ENCODE measurements around the gene CRADD.

CRADD gene

DNA sequence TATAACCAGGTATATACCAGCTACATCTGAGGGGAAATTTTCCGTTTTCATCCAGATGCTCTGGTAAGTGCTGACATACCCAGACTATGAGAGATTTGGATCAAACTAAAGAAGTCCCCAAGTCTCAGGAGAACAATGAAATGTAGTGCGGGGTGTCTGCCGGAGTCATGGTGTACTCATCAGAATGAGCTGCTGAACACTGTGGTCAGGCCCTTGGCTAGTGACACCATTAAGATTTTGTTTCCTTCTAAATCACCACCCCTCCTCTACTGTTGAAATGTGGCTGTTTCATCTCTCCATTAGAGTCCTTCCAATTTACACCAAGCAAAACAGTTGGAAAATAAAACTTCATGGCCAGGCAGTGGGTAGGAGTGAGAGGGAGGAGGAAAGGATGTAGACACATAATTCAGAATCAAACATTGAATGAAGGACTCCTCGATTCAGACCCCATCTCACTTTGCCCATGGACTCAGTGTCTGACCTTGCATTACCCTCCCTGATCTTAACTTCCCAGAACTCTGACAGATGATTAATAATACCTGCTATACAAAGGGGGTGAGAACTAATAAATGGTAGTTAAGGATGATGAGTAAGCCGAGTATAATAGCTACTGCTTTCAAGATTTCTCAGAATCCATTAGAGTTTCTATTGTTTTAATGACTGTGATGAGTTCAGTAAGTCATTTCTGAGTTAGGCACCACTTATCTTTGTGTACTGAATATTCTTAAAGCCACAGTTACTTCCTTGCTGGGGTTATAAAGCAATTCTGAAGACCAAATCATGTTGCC, 127.4 kb downstream of the CRADD start:
- TF ChIP-seq CTCF (IDR thresholded peaks at IDR 0.05): no peak
- peak overlapping the region; percentile 67 for H2AFZ ChIP-seq
- H3K9me3 ChIP-seq (ENCODE audit: control insufficient read depth, low read length): no peaks in the 10 kb centered on the region
- no peak overlapping the region for H3K9ac ChIP-seq
- H3K27me3 ChIP-seq (ENCODE audit: control insufficient read depth, insufficient read depth, low read length): no peaks in the 10 kb centered on the region
- H3K4me3 ChIP-seq (ENCODE audit: low read depth, low read length): no peak overlapping the region
- peak overlapping the region; percentile 96 for H3K27ac ChIP-seq
- H3K79me2 ChIP-seq: peaks cover 10% of the 10 kb centered on the region
- peaks cover 51% of the 10 kb centered on the region for H3K4me1 ChIP-seq
- H3K36me3 ChIP-seq (ENCODE audit: control insufficient read depth, insufficient read depth, low read length): no peaks in the 10 kb centered on the region
- H3K4me2 ChIP-seq (ENCODE audit: low read length): no peak overlapping the region

- Histone ChIP-seq H3K4me2 (ENCODE audit: low read length) (no peak overlapping the region), H3K9ac (no peak overlapping the region), H2AFZ (peak overlapping the region; percentile 45), H3K9me3 (ENCODE audit: control insufficient read depth, low read length) (no peaks in the 10 kb centered on the region), H3K36me3 (ENCODE audit: control insufficient read depth, insufficient read depth, low read length) (no peaks in the 10 kb centered on the region), H3K27me3 (ENCODE audit: control insufficient read depth, insufficient read depth, low read length) (no peaks in the 10 kb centered on the region), H3K4me1 (peaks cover 48% of the 10 kb centered on the region), H3K27ac (peak overlapping the region; percentile 26), H3K4me3 (ENCODE audit: low read depth, low read length) (no peak overlapping the region), H3K79me2 (peaks cover 16% of the 10 kb centered on the region)
- TF ChIP-seq CTCF (IDR thresholded peaks at IDR 0.05): no peak
Measured at GRCh38 chr12:93805736-93806141, 128.6 kb downstream of the CRADD start.

DNA sequence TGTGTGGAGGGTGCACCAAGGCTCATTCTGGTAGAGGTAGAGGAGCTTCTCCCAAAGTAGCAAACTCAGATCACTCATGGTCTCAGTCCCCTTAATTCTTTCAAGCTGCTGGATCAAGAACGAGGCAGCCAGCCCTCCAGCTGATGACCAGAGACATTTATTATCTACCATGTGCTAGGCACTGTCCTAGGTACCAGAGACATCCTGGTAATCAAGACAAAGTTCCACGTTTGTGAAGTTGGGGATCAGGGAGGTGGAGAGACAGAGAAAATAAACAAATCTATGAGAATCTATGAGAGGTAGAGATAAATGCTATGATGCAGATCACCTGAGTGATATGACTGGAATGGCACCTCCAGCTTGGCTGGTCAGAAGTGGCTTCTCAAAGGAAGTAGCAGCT, 130.2 kb downstream of the CRADD start:
- no peak overlapping the region for H3K4me2 ChIP-seq (ENCODE audit: low read length)
- peaks cover 24% of the 10 kb centered on the region for H3K79me2 ChIP-seq
- peaks cover 42% of the 10 kb centered on the region for H3K4me1 ChIP-seq
- H3K27ac ChIP-seq: no peak overlapping the region
- H3K4me3 ChIP-seq (ENCODE audit: low read depth, low read length): no peak overlapping the region
- H2AFZ ChIP-seq: no peak overlapping the region
- H3K9me3 ChIP-seq (ENCODE audit: control insufficient read depth, low read length): no peaks in the 10 kb centered on the region
- no peaks in the 10 kb centered on the region for H3K27me3 ChIP-seq (ENCODE audit: control insufficient read depth, insufficient read depth, low read length)
- no peak for TF ChIP-seq CTCF (IDR thresholded peaks at IDR 0.05)
- no peaks in the 10 kb centered on the region for H3K36me3 ChIP-seq (ENCODE audit: control insufficient read depth, insufficient read depth, low read length)
- no peak overlapping the region for H3K9ac ChIP-seq

GRCh38 chr12:93808169-93808899, 131.2 kb downstream of the CRADD start:
- Histone ChIP-seq H2AFZ (no peak overlapping the region), H3K4me1 (peaks cover 38% of the 10 kb centered on the region), H3K4me2 (ENCODE audit: low read length) (no peak overlapping the region), H3K9ac (no peak overlapping the region), H3K4me3 (ENCODE audit: low read depth, low read length) (no peak overlapping the region), H3K79me2 (peaks cover 24% of the 10 kb centered on the region), H3K27me3 (ENCODE audit: control insufficient read depth, insufficient read depth, low read length) (no peaks in the 10 kb centered on the region), H3K27ac (no peak overlapping the region), H3K9me3 (ENCODE audit: control insufficient read depth, low read length) (no peaks in the 10 kb centered on the region), H3K36me3 (ENCODE audit: control insufficient read depth, insufficient read depth, low read length) (no peaks in the 10 kb centered on the region)
- TF ChIP-seq CTCF (IDR thresholded peaks at IDR 0.05): no peak

All from parathyroid adenoma (tissue), 2 donors.